HepG2 (cell line): ENCODE data around the gene ARL15. TPM values are rescaled to one million over a fixed set of nuclear protein-coding genes. Genes with fewer than 3 reads are reported as not detected.

Experiments
- ATM ChIP-seq: fragments of 450-650 bp; IDR thresholded peaks from 2 replicates; pipeline ENCODE4 v1.7.1; 2017; ENCODE audit warnings: mild to moderate bottlenecking, borderline replicate concordance
- CBX5 ChIP-seq: sonication (generic); formaldehyde crosslinking; IDR thresholded peaks from 2 replicates; pipeline ENCODE4 v1.4.0; 2020; ENCODE audit warnings: missing genetic modification reagents, borderline replicate concordance
- CENPT ChIP-seq: sonication (generic); formaldehyde crosslinking; IDR thresholded peaks from 2 replicates; pipeline ENCODE4 v1.8.0; 2022; ENCODE audit warnings: low read depth, mild to moderate bottlenecking, moderate library complexity, missing genetic modification reagents
- DR1 ChIP-seq: sonication (generic); formaldehyde crosslinking; IDR thresholded peaks from 2 replicates; pipeline ENCODE4 v1.8.0; 2021; ENCODE audit warnings: mild to moderate bottlenecking, missing genetic modification reagents, inconsistent platforms
- EEA1 ChIP-seq: sonication (generic); formaldehyde crosslinking; IDR thresholded peaks from 2 replicates; pipeline ENCODE4 v1.5.1; 2020; ENCODE audit warnings: mild to moderate bottlenecking, missing genetic modification reagents, borderline replicate concordance
- ESRRA ChIP-seq: sonication (generic); formaldehyde crosslinking; IDR thresholded peaks from 2 replicates; pipeline ENCODE4 v1.5.1; 2020; ENCODE audit warnings: mild to moderate bottlenecking, low read depth, missing genetic modification reagents
- IRX3 ChIP-seq: sonication (generic); formaldehyde crosslinking; IDR thresholded peaks from 2 replicates; pipeline ENCODE4 v1.8.1; 2023; ENCODE audit warnings: mild to moderate bottlenecking, low read depth, missing genetic modification reagents, borderline replicate concordance
- KAT2B ChIP-seq: fragments of 150-350 bp; IDR thresholded peaks from 2 replicates; pipeline ENCODE4 v1.6.1; 2014; ENCODE audit warnings: low read depth, low read length, borderline replicate concordance
- KMT2A ChIP-seq: sonication (generic); formaldehyde crosslinking; IDR thresholded peaks from 2 replicates; pipeline ENCODE4 v1.4.0; 2020; ENCODE audit warnings: missing genetic modification reagents
- KMT2B ChIP-seq: IDR thresholded peaks from 2 replicates; pipeline ENCODE4 v1.6.1; 2016; ENCODE audit warnings: missing genetic modification reagents, missing compliant biosample characterization
- ONECUT2 ChIP-seq: sonication (generic); formaldehyde crosslinking; IDR thresholded peaks from 2 replicates; pipeline ENCODE4 v1.4.0; 2020; ENCODE audit warnings: missing genetic modification reagents
- RFX3 ChIP-seq: IDR thresholded peaks from 2 replicates; pipeline ENCODE4 v1.6.1; 2016; ENCODE audit warnings: missing biosample characterization, missing genetic modification reagents
- RFXAP ChIP-seq: sonication (generic); formaldehyde crosslinking; IDR thresholded peaks from 2 replicates; pipeline ENCODE4 v1.4.0; 2020; ENCODE audit warnings: missing genetic modification reagents, borderline replicate concordance
- RXRA ChIP-seq: sonication (generic); formaldehyde crosslinking; IDR thresholded peaks from 2 replicates; pipeline ENCODE4 v1.5.1; 2020; ENCODE audit warnings: missing genetic modification reagents
- SP2 ChIP-seq: sonication (generic); formaldehyde crosslinking; IDR thresholded peaks from 2 replicates; pipeline ENCODE4 v1.5.1; 2020; ENCODE audit warnings: mild to moderate bottlenecking, missing genetic modification reagents
- SRY ChIP-seq: sonication (generic); formaldehyde crosslinking; IDR thresholded peaks from 2 replicates; pipeline ENCODE4 v1.8.0; 2022; ENCODE audit warnings: mild to moderate bottlenecking, missing genetic modification reagents
- THAP11 ChIP-seq: IDR thresholded peaks from 2 replicates; pipeline ENCODE4 v1.6.1; 2016; ENCODE audit warnings: missing biosample characterization, missing genetic modification reagents
- ZEB1 ChIP-seq: IDR thresholded peaks from 2 replicates; pipeline ENCODE4 v1.6.1; 2012; ENCODE audit warnings: mild to moderate bottlenecking, low read depth, inconsistent platforms; ENCODE audit not compliant: insufficient replicate concordance
- ZMYM2 ChIP-seq: sonication (generic); formaldehyde crosslinking; IDR thresholded peaks from 2 replicates; pipeline ENCODE4 v1.8.0; 2022; ENCODE audit warnings: mild to moderate bottlenecking, missing genetic modification reagents
- ZNF12 ChIP-seq: sonication (generic); formaldehyde crosslinking; IDR thresholded peaks from 2 replicates; pipeline ENCODE4 v1.5.0; 2020; ENCODE audit warnings: missing genetic modification reagents
- ZNF17 ChIP-seq: sonication (generic); formaldehyde crosslinking; IDR thresholded peaks from 2 replicates; pipeline ENCODE4 v1.5.0; 2020; ENCODE audit warnings: mild to moderate bottlenecking, missing genetic modification reagents
- ZNF224 ChIP-seq: sonication (generic); formaldehyde crosslinking; IDR thresholded peaks from 2 replicates; pipeline ENCODE4 v1.5.0; 2020; ENCODE audit warnings: mild to moderate bottlenecking, missing genetic modification reagents
- ZNF225 ChIP-seq: sonication (generic); formaldehyde crosslinking; IDR thresholded peaks from 2 replicates; pipeline ENCODE4 v1.4.0; 2020; ENCODE audit warnings: mild to moderate bottlenecking, missing genetic modification reagents
- ZNF260 ChIP-seq: sonication (generic); formaldehyde crosslinking; IDR thresholded peaks from 2 replicates; pipeline ENCODE4 v1.4.0; 2020; ENCODE audit warnings: missing genetic modification reagents, low read depth, mild to moderate bottlenecking, borderline replicate concordance
- ZNF44 ChIP-seq: sonication (generic); formaldehyde crosslinking; IDR thresholded peaks from 2 replicates; pipeline ENCODE4 v1.5.1; 2020; ENCODE audit warnings: mild to moderate bottlenecking, missing genetic modification reagents
- ZNF543 ChIP-seq: sonication (generic); formaldehyde crosslinking; IDR thresholded peaks from 2 replicates; pipeline ENCODE4 v1.4.0; 2020; ENCODE audit warnings: mild to moderate bottlenecking, missing genetic modification reagents
- ZNF546 ChIP-seq: sonication (generic); formaldehyde crosslinking; conservative IDR thresholded peaks from 2 replicates; pipeline ENCODE4 v1.8.1; 2023; ENCODE audit warnings: mild to moderate bottlenecking, missing genetic modification reagents
- ZNF850 ChIP-seq: sonication (generic); formaldehyde crosslinking; conservative IDR thresholded peaks from 2 replicates; pipeline ENCODE4 v1.9.0; 2021; ENCODE audit warnings: mild to moderate bottlenecking, missing genetic modification reagents
- ZSCAN9 ChIP-seq: IDR thresholded peaks from 2 replicates; pipeline ENCODE4 v1.6.1; 2016; ENCODE audit warnings: borderline replicate concordance
- polyA plus RNA-seq, 8 experiments: library from polyadenylated mRNA; depleted of rRNA in 3 of 8; stranded (reverse) in 7 of 8; unstranded in 1 of 8; fragments of >200 nt; fragmentation: Illumina TruSeq in 4 of 8; extraction: Trizol in 4 of 8; gene quantifications; 2 replicates each; pipeline versions ENCODE4 v1.2.1 to v1.2.3, GENCODE V29; 2011 to 2016; ENCODE audit warnings: low read depth in 4 of 8, missing spikeins in 1 of 8, mixed read lengths in 1 of 8; ENCODE audit not compliant: insufficient read depth in 1 of 8
- total RNA-seq, 5 experiments: library from RNA; depleted of rRNA; stranded (reverse); fragments of >200 nt; fragmentation: Illumina TruSeq; extraction: Trizol; gene quantifications; 2 replicates each; pipeline ENCODE4 v1.2.3, GENCODE V29; 2016; ENCODE audit warnings: low read depth in 1 of 5
- TF ChIP-seq, protein P1 (sequence below): IDR thresholded peaks from 2 replicates; pipeline ENCODE4 v1.6.1; 2012; ENCODE audit warnings: inconsistent platforms
- TF ChIP-seq, protein P2 (sequence below): sonication (generic); formaldehyde crosslinking; IDR thresholded peaks from 2 replicates; pipeline ENCODE4 v1.4.0; 2020; ENCODE audit warnings: low read depth, missing genetic modification reagents

The ARL15 gene
- total and polyA plus RNA-seq, 2 of the 13 experiments (the other 11 are each of a cell fraction or from before 2014, with no cell fraction given) = 2.5 to 7.7 TPM

DNA sequence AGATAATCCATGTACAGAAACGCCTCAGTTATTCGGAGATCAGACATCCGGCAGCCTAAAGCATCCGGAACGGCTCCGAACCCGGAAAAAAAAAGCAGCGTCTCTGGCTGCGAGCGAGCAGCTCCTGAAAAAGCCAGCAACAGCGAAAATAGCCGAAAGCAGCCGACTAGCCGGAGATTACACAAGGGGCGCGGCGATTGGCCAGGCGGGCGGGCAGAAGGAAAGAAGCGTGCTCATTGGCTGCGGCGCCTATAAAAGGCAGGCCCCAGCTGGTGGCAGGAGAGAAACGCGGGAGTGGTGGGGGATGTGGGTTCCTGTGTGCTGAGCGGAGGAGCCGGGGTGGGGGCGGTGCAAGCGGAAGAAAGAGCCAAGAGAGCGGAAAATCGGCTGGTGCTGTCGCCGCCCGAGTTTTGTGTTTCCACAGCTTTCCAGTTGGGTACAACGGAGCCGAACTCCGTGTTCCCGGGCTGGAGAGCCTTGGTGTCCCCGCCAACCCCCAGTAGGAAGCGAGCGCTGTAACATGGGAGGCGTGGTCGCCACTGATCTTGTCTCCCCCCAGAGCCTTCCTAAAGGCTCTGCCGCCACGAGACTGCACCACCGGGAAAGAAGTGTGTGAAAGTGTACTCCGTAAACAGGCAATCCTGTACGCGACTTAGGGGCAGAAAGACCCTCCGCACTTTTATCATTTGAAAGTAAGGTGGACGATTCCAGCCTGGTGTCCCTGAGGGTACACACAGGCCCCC lies at the start of gene ARL15 (continued):
- TF ChIP-seq ZNF543 = 0 out of 2 replicates have a peak, but pooled peaks have one; percentile 40
- no peak for TF ChIP-seq ZEB1
- TF ChIP-seq ESRRA (CRISPR knock-in tag) = no peak
- no peak for TF ChIP-seq RFX3 (CRISPR knock-in tag)
- TF ChIP-seq, protein P1, sequence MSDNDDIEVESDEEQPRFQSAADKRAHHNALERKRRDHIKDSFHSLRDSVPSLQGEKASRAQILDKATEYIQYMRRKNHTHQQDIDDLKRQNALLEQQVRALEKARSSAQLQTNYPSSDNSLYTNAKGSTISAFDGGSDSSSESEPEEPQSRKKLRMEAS = peak; percentile 58; the same call in 1 of the 2 replicates
- no peak for TF ChIP-seq KMT2A
- TF ChIP-seq ZNF850 (CRISPR knock-in tag) = no peak
- no peak for TF ChIP-seq CENPT (CRISPR knock-in tag)
- TF ChIP-seq KMT2B (CRISPR knock-in tag) = peak; percentile 64; the same call in 1 of the 2 replicates
- TF ChIP-seq ZNF44 = no peak
- peak; percentile 48 for TF ChIP-seq THAP11 (CRISPR knock-in tag)
- TF ChIP-seq ZMYM2 (CRISPR knock-in tag) = no peak
- TF ChIP-seq ONECUT2 (CRISPR knock-in tag) = no peak
- TF ChIP-seq SP2 (CRISPR knock-in tag) = peak; percentile 45
- TF ChIP-seq IRX3 (CRISPR knock-in tag) = no peak
- no peak for TF ChIP-seq ZNF546
- TF ChIP-seq ATM = no peak
- no peak for TF ChIP-seq EEA1 (CRISPR knock-in tag)
- TF ChIP-seq ZNF12 = 0 out of 2 replicates have a peak, but pooled peaks have one; percentile 29
- no peak for TF ChIP-seq ZNF225
- TF ChIP-seq ZSCAN9 (CRISPR knock-in tag) = no peak; the same call in 1 of the 2 replicates
- no peak for TF ChIP-seq CBX5
- TF ChIP-seq SRY (CRISPR knock-in tag) = peak; percentile 61; the same call in 1 of the 2 replicates
- TF ChIP-seq RFXAP (CRISPR knock-in tag) = peak; percentile 98
- TF ChIP-seq ZNF224 (CRISPR knock-in tag) = no peak
- no peak for TF ChIP-seq ZNF17 (CRISPR knock-in tag)
- TF ChIP-seq ZNF260 (CRISPR knock-in tag) = no peak
- TF ChIP-seq, protein P2, sequence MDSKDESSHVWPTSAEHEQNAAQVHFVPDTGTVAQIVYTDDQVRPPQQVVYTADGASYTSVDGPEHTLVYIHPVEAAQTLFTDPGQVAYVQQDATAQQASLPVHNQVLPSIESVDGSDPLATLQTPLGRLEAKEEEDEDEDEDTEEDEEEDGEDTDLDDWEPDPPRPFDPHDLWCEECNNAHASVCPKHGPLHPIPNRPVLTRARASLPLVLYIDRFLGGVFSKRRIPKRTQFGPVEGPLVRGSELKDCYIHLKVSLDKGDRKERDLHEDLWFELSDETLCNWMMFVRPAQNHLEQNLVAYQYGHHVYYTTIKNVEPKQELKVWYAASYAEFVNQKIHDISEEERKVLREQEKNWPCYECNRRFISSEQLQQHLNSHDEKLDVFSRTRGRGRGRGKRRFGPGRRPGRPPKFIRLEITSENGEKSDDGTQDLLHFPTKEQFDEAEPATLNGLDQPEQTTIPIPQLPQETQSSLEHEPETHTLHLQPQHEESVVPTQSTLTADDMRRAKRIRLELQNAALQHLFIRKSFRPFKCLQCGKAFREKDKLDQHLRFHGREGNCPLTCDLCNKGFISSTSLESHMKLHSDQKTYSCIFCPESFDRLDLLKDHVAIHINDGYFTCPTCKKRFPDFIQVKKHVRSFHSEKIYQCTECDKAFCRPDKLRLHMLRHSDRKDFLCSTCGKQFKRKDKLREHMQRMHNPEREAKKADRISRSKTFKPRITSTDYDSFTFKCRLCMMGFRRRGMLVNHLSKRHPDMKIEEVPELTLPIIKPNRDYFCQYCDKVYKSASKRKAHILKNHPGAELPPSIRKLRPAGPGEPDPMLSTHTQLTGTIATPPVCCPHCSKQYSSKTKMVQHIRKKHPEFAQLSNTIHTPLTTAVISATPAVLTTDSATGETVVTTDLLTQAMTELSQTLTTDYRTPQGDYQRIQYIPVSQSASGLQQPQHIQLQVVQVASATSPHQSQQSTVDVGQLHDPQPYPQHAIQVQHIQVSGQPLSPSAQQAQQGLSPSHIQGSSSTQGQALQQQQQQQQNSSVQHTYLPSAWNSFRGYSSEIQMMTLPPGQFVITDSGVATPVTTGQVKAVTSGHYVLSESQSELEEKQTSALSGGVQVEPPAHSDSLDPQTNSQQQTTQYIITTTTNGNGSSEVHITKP = no peak; the same call in 1 of the 2 replicates
- peak; percentile 95 for TF ChIP-seq DR1 (CRISPR knock-in tag)
- no peak for TF ChIP-seq RXRA
- no peak for TF ChIP-seq KAT2B
